Stimulated activated CD8-positive, alpha-beta memory T cell treated with anti-CD3 and anti-CD28 coated beads, Interleukin-4, amount 100 ng/mL, for 4 hours (primary cell): ENCODE data around the gene CDK5RAP1.

Experiments
- DNase-seq, 2 donors: peaks; one replicate each; pipeline ENCODE4 v3.0.0-alpha.2; 2020; ENCODE audit warnings: low read depth in 2 of 2, low spot score in 1 of 2

The CDK5RAP1 gene

GRCh38 chr20:33336375-33336774, 64.9 kb downstream of the CDK5RAP1 start:
- DNase-seq: no peak

- DNase-seq: no peak
Observed at GRCh38 chr20:33334111-33334510, 67.2 kb downstream of the CDK5RAP1 start.

- DNase-seq: no peak
Observed at GRCh38 chr20:33333616-33334015, 67.7 kb downstream of the CDK5RAP1 start.

- DNase-seq: no peak
Observed at GRCh38 chr20:33332905-33333456, 68.3 kb downstream of the CDK5RAP1 start.

GRCh38 chr20:33328157-33329137, 72.9 kb downstream of the CDK5RAP1 start:
- DNase-seq: no peak

- DNase-seq: no peak
Observed at GRCh38 chr20:33325350-33325749, 76.0 kb downstream of the CDK5RAP1 start.

- DNase-seq: no peak
Observed at GRCh38 chr20:33323236-33323635, 78.1 kb downstream of the CDK5RAP1 start.

GRCh38 chr20:33322456-33322855, 78.9 kb downstream of the CDK5RAP1 start:
- no peak for DNase-seq

GRCh38 chr20:33320006-33320405, 81.3 kb downstream of the CDK5RAP1 start:
- no peak for DNase-seq

- no peak for DNase-seq
Observed at GRCh38 chr20:33318096-33318429, 83.3 kb downstream of the CDK5RAP1 start.

- DNase-seq: no peak
Observed at GRCh38 chr20:33317424-33318095, 83.8 kb downstream of the CDK5RAP1 start.

GRCh38 chr20:33316958-33317357, 84.4 kb downstream of the CDK5RAP1 start:
- no peak for DNase-seq

GRCh38 chr20:33316343-33316742, 85.0 kb downstream of the CDK5RAP1 start:
- no peak for DNase-seq

- DNase-seq: no peak
Observed at GRCh38 chr20:33313686-33314314, 87.5 kb downstream of the CDK5RAP1 start.

- no peak for DNase-seq
Observed at GRCh38 chr20:33312583-33312982, 88.7 kb downstream of the CDK5RAP1 start.

GRCh38 chr20:33311996-33312395, 89.3 kb downstream of the CDK5RAP1 start:
- no peak for DNase-seq

GRCh38 chr20:33311011-33311410, 90.3 kb downstream of the CDK5RAP1 start:
- DNase-seq: no peak

- DNase-seq: no peak
Observed at GRCh38 chr20:33310327-33310899, 90.9 kb downstream of the CDK5RAP1 start.

- DNase-seq: no peak
Observed at GRCh38 chr20:33309631-33310030, 91.7 kb downstream of the CDK5RAP1 start.
